B cell (primary cell): Measurements from ENCODE around the gene INAFM2. TPM values are rescaled to one million over a fixed set of nuclear protein-coding genes. Genes with fewer than 3 reads are reported as not detected.
A peak's percentile ranks its signal among the peaks of the same experiment; 100 is the strongest.

Experiments
- ATAC-seq: fragments of 200-7000 bp; cut with Tn5 transposase; one replicate; pipeline ENCODE4 v1.10.0; 2021; ENCODE audit warnings: low read depth, mild to moderate bottlenecking, moderate number of reproducible peaks, moderate library complexity
- CTCF ChIA-PET: fragments of 350-600 bp; sonication (Branson Sonifier 250); formaldehyde crosslinking; loops from one replicate; lab custom pipeline; 2021; ENCODE audit warnings: antibody characterized with exemption, inconsistent platforms; lab: Charles Lee
- POLR2A ChIA-PET: fragments of 350-600 bp; sonication (Branson Sonifier 250); formaldehyde crosslinking; loops from one replicate; lab custom pipeline; 2021; ENCODE audit warnings: antibody characterized with exemption; lab: Charles Lee
- DNase-seq: peaks from one replicate; pipeline ENCODE4 v3.0.0; 2013
- H2AFZ ChIP-seq: 2 replicates; pipeline ENCODE4 v1.6.1; 2012; ENCODE audit warnings: mild to moderate bottlenecking, low read depth, low read length; ENCODE audit not compliant: insufficient read depth, poor library complexity, severe bottlenecking
- H3K27ac ChIP-seq, 2 donors: 1 replicate in 1 of 2; 2 replicates in 1 of 2; pipeline ENCODE4 v1.5.1; 2012 to 2013; ENCODE audit warnings: low read length in 2 of 2, mild to moderate bottlenecking in 2 of 2, moderate library complexity in 1 of 2
- H3K27me3 ChIP-seq, 4 experiments: fragments of 200-600 bp in 1 of 4; sonication (generic) in 1 of 4; replicated peaks in 1 of 4; 1 replicate in 2 of 4; 2 replicates in 2 of 4; pipeline versions ENCODE4 v1.6.1 to v1.7.0; 2013 to 2016; ENCODE audit warnings: low read length in 3 of 4, mild to moderate bottlenecking in 2 of 4, mixed read lengths in 1 of 4, moderate library complexity in 1 of 4; ENCODE audit not compliant: insufficient read depth in 4 of 4, control insufficient read depth in 3 of 4; ENCODE audit errors: control extremely low read depth in 1 of 4
- H3K36me3 ChIP-seq, 2 experiments: replicated peaks in 1 of 2; 1 replicate in 1 of 2; 2 replicates in 1 of 2; pipeline versions ENCODE4 v1.6.1 to v1.7.1; 2013; ENCODE audit warnings: low read length in 1 of 2; ENCODE audit not compliant: insufficient read depth in 2 of 2, control insufficient read depth in 1 of 2; ENCODE audit errors: control extremely low read depth in 1 of 2, extremely low read depth in 1 of 2
- H3K4me1 ChIP-seq, 2 donors: fragments of 200-600 bp in 1 of 2; sonication (generic) in 1 of 2; 1 replicate in 1 of 2; 2 replicates in 1 of 2; pipeline versions ENCODE4 v1.5.1 to v1.6.1; 2013 to 2017; ENCODE audit warnings: low read length in 2 of 2; ENCODE audit not compliant: control insufficient read depth in 2 of 2, insufficient read depth in 2 of 2
- H3K4me2 ChIP-seq: replicated peaks from 2 replicates; pipeline ENCODE3; 2012; ENCODE audit warnings: mild to moderate bottlenecking, low read depth, low read length; ENCODE audit not compliant: poor library complexity, severe bottlenecking
- H3K4me3 ChIP-seq, 5 experiments: fragments of 200-600 bp in 1 of 5; sonication (generic) in 1 of 5; 1 replicate in 3 of 5; 2 replicates in 2 of 5; pipeline versions ENCODE4 v1.5.1 to v1.7.0; 2011 to 2016; ENCODE audit warnings: low read length in 4 of 5, mild to moderate bottlenecking in 4 of 5, low read depth in 2 of 5, control low read depth in 1 of 5, moderate library complexity in 1 of 5; ENCODE audit not compliant: insufficient read depth in 1 of 5; ENCODE audit errors: control extremely low read depth in 1 of 5, extremely low read depth in 1 of 5
- H3K79me2 ChIP-seq: fragments of 200-600 bp; sonication (generic); one replicate; pipeline ENCODE4 v1.6.0; 2016; ENCODE audit warnings: low read length; ENCODE audit not compliant: control insufficient read depth, insufficient read depth
- H3K9ac ChIP-seq: fragments of 200-600 bp; sonication (generic); 2 replicates; pipeline ENCODE4 v1.6.1; 2017; ENCODE audit warnings: mild to moderate bottlenecking, low read length, moderate library complexity
- H3K9me3 ChIP-seq, 3 donors: one replicate each; pipeline versions ENCODE4 v1.6.1 to v1.7.1; 2013; ENCODE audit warnings: low read length in 2 of 3; ENCODE audit not compliant: control insufficient read depth in 2 of 3, insufficient read depth in 1 of 3; ENCODE audit errors: control extremely low read depth in 1 of 3
- H4K20me1 ChIP-seq: 2 replicates; pipeline ENCODE4 v1.6.0; 2012; ENCODE audit warnings: mild to moderate bottlenecking, low read length; ENCODE audit not compliant: insufficient read depth, control insufficient read depth, poor library complexity, severe bottlenecking
- H3K27ac Mint-ChIP-seq: one replicate; pipeline ENCODE4 v1.8.0; 2021; ENCODE audit warnings: mixed read lengths
- H3K27me3 Mint-ChIP-seq: one replicate; pipeline ENCODE4 v1.8.0; 2021; ENCODE audit warnings: mixed read lengths
- H3K4me1 Mint-ChIP-seq: one replicate; pipeline ENCODE4 v1.8.0; 2021; ENCODE audit warnings: mixed read lengths
- H3K4me3 Mint-ChIP-seq: one replicate; pipeline ENCODE4 v1.8.0; 2021; ENCODE audit warnings: mixed read lengths
- H3K9me3 Mint-ChIP-seq: one replicate; pipeline ENCODE4 v1.8.0; 2022; ENCODE audit warnings: mixed read lengths; ENCODE audit not compliant: insufficient read depth
- EZH2 ChIP-seq: IDR thresholded peaks from 2 replicates; pipeline ENCODE4 v1.6.1; 2012; ENCODE audit warnings: borderline replicate concordance, low read depth, mild to moderate bottlenecking, moderate library complexity, low read length; ENCODE audit not compliant: insufficient read depth, poor library complexity, severe bottlenecking
- WGBS: methylation state at CpG from one replicate; pipeline ENCODE4 v1.1.5; 2013; ENCODE audit warnings: missing lambda C conversion rate; ENCODE audit not compliant: insufficient coverage; 5-methylcytosine and 5-hydroxymethylcytosine counted together
- intact Hi-C: fragments of 100-400 bp; cut with micrococcal nuclease; formaldehyde crosslinking; loops from one replicate; pipeline ENCODE4 v1.10.0; 2022
- polyA plus RNA-seq: library from polyadenylated mRNA; depleted of rRNA; stranded (reverse); fragments of >200 nt; gene quantifications from 2 replicates; pipeline ENCODE4 v1.2.3, GENCODE V29; 2012
- total RNA-seq, 2 donors: library from RNA; stranded (reverse); fragments of 120-200 nt in 1 of 2; gene quantifications; 1 replicate in 1 of 2; 2 replicates in 1 of 2; pipeline versions ENCODE4 v1.2.3 to v1.2.4, GENCODE V29; 2013 to 2022
- TF ChIP-seq, protein P1 (sequence below): fragments of 200-600 bp; IDR thresholded peaks from one replicate; pipeline ENCODE4 v1.8.0; 2022; ENCODE audit warnings: antibody characterized with exemption, mild to moderate bottlenecking

Gene INAFM2
- total and polyA plus RNA-seq, 2 donors (not counting 1 experiment from before 2014, with no cell fraction given) = 3.0 to 7.0 TPM

- peaks cover 28% of the 10 kb centered on the region for H3K4me1 Mint-ChIP-seq
- peaks cover 21 to 31% of the 10 kb centered on the region in 2 donors for H3K4me1 ChIP-seq
- ChIA-PET POLR2A (interaction anchor here (1.2 to 1.7 kb wide), 2 partner anchors 26 to 54 kb away, joined by 3 to 6 read pairs; partner anchors contain the start of gene PLCB2), CTCF (interaction anchor here (1.1 to 12.2 kb wide), 6 partner anchors 7 to 58 kb away, joined by 3 to 382 read pairs (median 72); partner anchors contain the start of genes INAFM2 and PLCB2)
- peak overlapping the region; percentile 6 for H3K4me3 Mint-ChIP-seq
- H3K27me3 Mint-ChIP-seq = peaks cover 4% of the 10 kb centered on the region
- H3K27ac Mint-ChIP-seq = no peak overlapping the region
- no peaks in the 10 kb centered on the region for H3K79me2 ChIP-seq
- peak overlapping the region; percentile 1 for H3K9ac ChIP-seq
- no peaks in the 10 kb centered on the region for H3K36me3 ChIP-seq
- 5% methylated on average over 10 of the region's 12 CpGs for WGBS
- ATAC-seq = peak; percentile 22
- H3K9me3 ChIP-seq = no peaks in the 10 kb centered on the region
- no peaks in the 10 kb centered on the region for H4K20me1 ChIP-seq
- intact Hi-C loops = no loop called here
- no peak overlapping the region for H3K4me3 ChIP-seq
- H3K9me3 Mint-ChIP-seq = no peaks in the 10 kb centered on the region
- peak overlapping the region; percentile 56 for H2AFZ ChIP-seq
- peak; percentile 48 for DNase-seq
- H3K27me3 ChIP-seq = peaks cover 0 to 12% (median 0%) of the 10 kb centered on the region in 4 experiments
- TF ChIP-seq, protein P1, sequence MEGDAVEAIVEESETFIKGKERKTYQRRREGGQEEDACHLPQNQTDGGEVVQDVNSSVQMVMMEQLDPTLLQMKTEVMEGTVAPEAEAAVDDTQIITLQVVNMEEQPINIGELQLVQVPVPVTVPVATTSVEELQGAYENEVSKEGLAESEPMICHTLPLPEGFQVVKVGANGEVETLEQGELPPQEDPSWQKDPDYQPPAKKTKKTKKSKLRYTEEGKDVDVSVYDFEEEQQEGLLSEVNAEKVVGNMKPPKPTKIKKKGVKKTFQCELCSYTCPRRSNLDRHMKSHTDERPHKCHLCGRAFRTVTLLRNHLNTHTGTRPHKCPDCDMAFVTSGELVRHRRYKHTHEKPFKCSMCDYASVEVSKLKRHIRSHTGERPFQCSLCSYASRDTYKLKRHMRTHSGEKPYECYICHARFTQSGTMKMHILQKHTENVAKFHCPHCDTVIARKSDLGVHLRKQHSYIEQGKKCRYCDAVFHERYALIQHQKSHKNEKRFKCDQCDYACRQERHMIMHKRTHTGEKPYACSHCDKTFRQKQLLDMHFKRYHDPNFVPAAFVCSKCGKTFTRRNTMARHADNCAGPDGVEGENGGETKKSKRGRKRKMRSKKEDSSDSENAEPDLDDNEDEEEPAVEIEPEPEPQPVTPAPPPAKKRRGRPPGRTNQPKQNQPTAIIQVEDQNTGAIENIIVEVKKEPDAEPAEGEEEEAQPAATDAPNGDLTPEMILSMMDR = no peak
- TF ChIP-seq EZH2 = no peak
- H3K27ac ChIP-seq = no peak overlapping the region
- H3K4me2 ChIP-seq = peak overlapping the region; percentile 51
These were observed 10.5 kb downstream of the INAFM2 start for GRCh38 chr15:40333922-40334492.

- no peak overlapping the region for H3K27ac ChIP-seq
- peak overlapping the region; percentile 56 for H2AFZ ChIP-seq
- peaks cover 28% of the 10 kb centered on the region for H3K4me1 Mint-ChIP-seq
- 64% methylated on average over 2 of the region's 3 CpGs for WGBS
- H3K27me3 ChIP-seq = peaks cover 0 to 12% (median 0%) of the 10 kb centered on the region in 4 experiments
- no peaks in the 10 kb centered on the region for H3K9me3 ChIP-seq
- intact Hi-C loops = no loop called here
- peak overlapping the region; percentile 1 for H3K9ac ChIP-seq
- H3K36me3 ChIP-seq = no peaks in the 10 kb centered on the region
- ChIA-PET POLR2A (interaction anchor here (1.2 to 1.7 kb wide), 2 partner anchors 26 to 55 kb away, joined by 3 to 6 read pairs; partner anchors contain the start of gene PLCB2), CTCF (interaction anchor here (1.1 to 12.2 kb wide), 6 partner anchors 7 to 58 kb away, joined by 3 to 382 read pairs (median 72); partner anchors contain the start of genes INAFM2 and PLCB2)
- no peak for ATAC-seq
- peaks cover 4% of the 10 kb centered on the region for H3K27me3 Mint-ChIP-seq
- TF ChIP-seq EZH2 = no peak
- TF ChIP-seq, protein P1 = no peak
- H3K9me3 Mint-ChIP-seq = no peaks in the 10 kb centered on the region
- peaks cover 21 to 31% of the 10 kb centered on the region in 2 donors for H3K4me1 ChIP-seq
- H3K79me2 ChIP-seq = no peaks in the 10 kb centered on the region
- H3K4me3 ChIP-seq = no peak overlapping the region
- H3K27ac Mint-ChIP-seq = no peak overlapping the region
- H3K4me2 ChIP-seq = peak overlapping the region; percentile 51
- H4K20me1 ChIP-seq = no peaks in the 10 kb centered on the region
- no peak for DNase-seq
- no peak overlapping the region for H3K4me3 Mint-ChIP-seq
These were observed 11.0 kb downstream of the INAFM2 start for GRCh38 chr15:40334541-40334940.
